ELF-1 (cell line): ENCODE data around the gene PRR4.

Experiments
- DNase-seq: peaks from one replicate; pipeline ENCODE4 v3.0.0-alpha.2; 2016; ENCODE audit warnings: low read depth, low spot score

Gene PRR4, protein sequence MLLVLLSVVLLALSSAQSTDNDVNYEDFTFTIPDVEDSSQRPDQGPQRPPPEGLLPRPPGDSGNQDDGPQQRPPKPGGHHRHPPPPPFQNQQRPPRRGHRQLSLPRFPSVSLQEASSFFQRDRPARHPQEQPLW

DNA sequence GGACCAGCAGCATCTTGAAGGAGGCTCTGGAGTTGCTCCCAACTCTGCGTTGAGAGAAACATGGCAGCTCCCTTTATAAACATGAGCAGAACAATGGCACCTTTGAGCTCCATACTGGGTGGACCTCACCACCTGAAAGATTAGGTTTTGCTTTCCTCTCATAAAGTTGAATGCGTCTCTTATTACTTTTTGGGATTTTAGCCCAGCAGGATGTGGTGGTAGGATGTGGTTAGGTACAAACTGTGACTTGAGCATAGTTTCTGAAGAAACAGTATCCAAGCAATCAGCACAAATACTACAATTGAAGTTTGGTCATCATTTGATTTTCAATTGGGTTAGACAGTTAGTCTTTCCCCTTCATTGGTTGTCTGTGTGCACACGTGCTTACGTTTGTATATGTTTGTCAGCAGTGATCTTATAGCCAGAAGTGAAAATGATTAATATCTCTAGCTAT lies at the start of gene PRR4:
TSS of gene PRR4 (minus strand) at position 51 of the 454 bp plus-strand sequence. CDS start at position 13, 38 bp downstream.
- DNase-seq = no peak

DNA sequence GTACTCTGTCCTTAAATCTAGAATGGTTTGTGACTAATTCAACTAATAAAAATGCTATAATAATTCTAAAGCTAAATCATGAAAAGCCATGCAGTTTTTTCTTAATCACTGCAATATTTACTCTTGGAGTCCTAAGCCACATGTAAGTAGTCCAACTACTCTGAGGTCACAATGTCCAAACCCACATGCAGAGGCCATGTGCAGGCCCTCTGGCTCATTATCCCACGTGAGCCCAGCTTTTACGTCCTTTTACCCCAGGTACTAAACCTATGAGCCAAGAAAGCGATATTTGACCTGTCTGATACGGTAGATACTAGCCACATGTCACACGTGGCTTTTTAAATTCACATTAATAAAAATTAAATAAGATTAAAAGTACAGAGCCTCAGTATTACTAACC lies 47.6 kb upstream of the PRR4 start:
- DNase-seq = no peak

DNA sequence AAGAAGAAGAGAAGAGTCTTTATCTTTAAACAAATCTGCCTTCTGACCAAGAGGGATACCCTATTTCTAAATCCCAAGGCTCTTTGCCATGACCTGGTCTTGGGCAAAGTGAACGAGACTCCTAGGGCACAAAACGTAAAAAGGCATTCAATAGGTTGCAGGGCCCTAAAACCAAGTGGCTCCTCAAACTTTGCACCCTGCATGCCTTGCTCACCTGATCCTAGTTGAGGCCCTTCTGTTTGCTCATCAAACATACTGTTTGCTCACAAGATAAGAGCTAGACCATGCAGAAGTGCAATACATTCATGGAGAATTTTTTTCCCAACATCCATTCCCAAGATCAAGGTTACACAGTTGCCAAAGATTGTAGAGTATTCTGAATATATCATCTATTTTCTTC lies 42.7 kb upstream of the PRR4 start:
- no peak for DNase-seq

DNA sequence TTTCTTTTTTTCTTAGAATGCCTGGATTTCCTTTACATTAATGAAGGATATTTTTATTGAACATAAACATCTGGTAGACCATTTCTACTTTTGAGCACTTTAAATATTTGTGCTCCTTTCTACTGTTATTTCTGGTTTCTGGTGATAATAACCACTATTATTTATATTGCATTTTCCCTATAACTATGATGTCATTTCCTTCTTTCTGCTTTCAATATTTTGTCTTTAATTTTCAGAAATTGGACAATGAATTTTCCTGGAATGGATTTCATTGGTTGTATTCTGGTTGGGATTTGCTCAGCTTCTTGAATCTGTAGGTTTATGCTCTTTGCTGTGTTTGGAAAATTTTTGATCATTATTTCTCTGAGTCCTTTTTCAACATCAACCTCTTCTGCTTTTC lies 40.0 kb upstream of the PRR4 start:
- DNase-seq = no peak

DNA sequence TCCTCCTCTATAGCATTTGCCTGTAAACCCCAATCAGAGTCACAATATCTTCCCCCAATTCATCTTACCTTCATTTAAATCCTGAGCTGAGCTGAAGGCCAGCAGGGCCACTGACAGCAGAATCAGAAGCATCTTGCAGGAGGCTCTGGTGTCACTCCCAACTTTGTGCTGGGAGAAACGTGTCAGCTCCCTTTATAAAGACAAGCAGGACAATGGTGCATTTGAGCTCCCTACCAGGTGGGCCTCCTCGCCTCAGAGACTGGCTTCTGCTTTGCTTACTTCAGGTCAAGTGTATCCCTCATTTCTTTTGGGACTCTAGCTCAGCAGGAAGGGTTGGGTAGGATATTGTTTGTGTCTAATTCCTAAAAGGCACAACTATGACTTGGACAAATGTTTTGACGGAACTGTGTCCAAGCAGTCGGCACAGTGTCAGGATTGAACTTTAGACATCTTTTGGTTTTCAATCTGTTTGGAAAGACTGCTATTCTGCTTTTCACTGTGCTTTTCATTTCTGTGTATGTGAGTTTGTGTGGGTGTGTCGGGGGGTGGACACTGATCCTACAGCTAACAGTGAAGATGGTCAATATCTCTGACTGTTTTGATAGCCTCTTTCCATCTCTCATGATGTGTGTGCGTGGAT lies 34.9 kb upstream of the PRR4 start, which contains the start of gene PRH1:
TSS of gene PRH1 (minus strand) at position 170 of the 640 bp plus-strand sequence. CDS start at position 132, 38 bp downstream.
- DNase-seq = no peak

DNA sequence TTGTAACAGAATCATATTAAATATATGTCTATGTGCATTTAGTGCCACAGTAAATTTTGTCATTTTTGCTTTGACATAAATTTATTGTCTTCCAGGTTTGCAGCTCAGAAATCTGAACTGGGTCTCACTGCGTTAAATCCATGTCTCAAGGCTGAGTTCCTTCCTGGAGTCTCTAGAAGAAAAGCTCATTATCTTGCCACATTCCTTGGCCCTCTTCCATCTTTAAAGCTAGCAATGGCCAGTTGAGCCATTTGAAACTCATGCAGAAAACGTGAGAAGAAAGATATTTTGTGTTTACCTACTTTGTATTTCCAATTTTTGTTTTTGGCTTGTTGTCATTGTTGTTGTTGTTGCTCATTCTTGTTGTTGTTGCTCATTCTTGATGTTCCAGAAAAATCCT lies 24.1 kb upstream of the PRR4 start:
- DNase-seq = no peak

DNA sequence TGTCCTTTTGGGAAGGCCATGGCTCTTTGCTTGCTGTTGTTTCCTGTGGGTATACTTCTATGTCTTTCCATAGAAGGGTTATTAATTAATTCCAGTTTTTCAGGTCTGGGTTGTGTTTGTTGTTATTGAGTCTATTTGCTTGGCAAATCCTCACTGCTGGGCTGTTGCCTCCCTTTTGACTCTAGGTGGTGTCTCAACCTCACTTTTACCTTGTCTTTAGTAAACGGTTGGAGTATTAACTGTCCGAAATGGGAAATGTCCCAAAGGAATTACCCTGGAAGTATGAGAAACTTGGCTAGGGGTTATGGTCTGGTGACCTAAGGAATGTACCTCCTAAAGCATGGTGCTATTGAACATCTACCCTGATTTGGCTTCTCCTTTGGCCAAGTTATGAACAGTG lies 18.1 kb upstream of the PRR4 start:
- no peak for DNase-seq

DNA sequence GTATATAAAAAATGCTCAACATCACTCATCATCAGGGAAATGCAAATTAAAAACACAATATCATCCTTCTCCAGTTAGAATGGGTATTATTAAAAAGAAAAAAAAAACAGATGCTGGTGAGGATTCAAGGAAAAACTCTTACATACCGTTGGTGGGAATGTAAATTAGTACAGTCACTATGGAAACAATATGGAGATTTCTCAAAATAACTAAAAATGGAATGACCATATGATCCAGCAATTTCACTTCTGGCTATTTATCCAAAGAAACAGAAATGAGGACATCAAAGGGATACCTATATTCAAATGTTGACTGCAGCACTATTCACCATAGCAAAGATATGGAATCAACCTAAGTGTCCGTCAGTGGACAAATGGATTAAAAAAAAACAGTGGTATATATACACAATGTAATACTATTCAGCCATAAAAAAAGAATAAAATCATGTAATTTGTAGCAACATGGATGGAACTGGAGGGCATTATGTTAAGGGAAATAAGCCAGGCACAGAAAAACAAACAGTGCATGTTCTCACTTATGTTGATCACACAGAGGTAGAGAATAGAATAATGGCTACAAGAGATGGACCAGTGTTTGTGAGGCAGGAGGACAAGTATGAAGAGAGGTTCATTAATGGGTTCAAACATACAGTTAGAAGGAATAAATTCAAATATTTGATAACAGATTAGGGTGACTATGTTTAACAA lies 14.4 kb upstream of the PRR4 start:
- DNase-seq = no peak

DNA sequence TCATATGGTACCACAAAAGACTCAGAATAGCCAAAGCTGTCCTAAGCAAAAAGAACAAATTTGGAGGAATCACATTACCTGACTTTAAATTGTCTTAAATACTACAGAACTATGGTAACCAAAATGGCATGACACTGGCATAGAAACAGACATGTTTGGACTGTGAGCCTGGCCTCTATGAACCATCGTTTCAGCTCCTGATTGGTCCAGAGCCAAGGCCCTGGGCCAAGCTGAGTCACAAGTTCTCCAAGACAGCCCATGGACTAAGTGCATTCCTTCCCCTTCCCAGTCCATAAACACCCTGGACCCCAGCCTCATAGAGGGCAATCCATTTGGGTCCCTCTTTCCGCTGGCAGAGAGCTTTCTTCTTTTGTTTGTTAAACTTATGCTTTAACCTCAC lies 12.1 kb upstream of the PRR4 start:
- no peak for DNase-seq

DNA sequence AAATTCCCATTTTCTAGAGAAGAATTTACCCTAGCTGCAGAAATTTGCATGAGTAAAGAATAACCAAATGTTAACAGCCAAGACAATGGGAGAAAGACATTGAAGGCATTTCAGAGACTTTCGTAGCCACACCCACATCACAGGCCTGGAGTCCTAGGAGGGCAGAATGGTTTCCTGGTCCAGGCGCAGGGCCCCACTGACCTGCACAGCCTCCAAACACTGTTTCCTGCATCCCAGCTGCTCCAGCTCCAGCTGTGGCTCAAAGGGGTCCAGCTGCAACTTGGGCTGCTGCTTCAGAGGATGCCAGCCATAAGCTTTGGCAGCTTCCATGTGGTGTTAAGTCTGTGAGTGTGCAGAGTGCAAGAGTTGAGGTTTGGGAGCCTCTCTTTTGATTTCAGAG lies 6.5 kb upstream of the PRR4 start:
- DNase-seq = no peak

DNA sequence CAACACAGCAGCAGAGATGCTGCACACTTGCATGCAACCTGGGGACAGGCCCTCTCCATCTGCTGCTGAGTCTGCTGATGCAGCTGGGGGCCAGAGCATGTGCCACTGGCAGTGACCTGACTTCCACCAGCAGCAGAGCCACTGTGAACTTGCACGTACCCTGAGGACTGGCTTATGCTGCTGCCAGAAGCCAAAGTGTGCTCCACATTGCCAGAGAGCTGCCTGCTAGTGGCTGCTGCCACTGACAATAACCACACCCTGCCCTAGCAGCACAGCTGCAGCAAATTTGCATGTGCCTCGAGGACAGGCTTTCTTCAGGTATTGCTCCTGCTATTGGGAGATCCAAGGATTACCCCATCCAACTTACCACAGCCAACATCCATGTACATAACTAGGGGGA lies 4.5 kb upstream of the PRR4 start:
- no peak for DNase-seq

DNA sequence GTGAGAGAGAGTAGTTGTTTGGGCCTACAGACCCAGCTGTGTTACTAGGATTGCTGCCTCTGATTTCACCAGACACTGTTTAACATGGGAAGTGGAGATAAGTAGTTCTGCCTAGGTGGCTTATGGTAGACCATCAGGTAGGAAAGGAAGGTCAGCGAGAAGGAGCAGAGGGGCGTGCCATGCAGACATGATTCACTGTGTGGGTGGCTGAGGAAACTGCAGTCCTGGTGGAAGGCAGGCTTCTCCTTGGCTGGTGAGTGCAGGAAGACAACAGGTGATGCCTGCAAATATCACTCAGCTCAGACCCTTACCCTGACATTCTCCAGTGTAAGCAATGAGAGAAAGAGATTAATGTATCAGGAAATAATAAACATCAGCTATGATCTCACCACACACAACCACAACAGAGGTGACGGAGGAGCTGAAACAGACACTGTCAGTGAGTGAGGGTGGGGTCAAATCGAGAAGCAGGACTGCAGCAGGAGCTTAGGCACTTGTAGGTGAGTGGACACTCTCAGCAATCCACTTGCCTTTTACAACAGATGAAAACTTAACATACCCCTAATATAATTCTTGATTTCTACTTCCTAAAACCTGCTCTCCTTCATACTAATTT lies 2.1 kb upstream of the PRR4 start:
- DNase-seq = no peak

DNA sequence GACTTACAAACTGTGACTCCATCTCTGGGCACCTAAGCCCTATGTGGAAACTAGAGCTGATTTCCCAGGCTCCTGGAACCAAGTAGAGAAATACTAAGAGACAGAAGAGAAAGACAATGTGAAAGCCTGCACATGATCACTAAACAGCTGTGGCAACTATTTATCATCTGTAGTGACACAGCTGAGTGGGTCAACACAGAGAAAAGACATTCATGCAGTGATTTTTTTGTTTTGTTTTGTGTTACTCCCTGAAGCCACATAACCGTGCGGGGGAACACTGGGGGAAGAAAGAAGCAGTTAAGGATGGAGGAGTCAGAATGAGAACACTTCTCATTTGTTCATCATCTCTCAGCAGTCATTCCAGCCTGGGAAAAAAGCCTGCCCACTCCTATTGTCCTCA lies 1.5 kb downstream of the PRR4 start:
- no peak for DNase-seq

DNA sequence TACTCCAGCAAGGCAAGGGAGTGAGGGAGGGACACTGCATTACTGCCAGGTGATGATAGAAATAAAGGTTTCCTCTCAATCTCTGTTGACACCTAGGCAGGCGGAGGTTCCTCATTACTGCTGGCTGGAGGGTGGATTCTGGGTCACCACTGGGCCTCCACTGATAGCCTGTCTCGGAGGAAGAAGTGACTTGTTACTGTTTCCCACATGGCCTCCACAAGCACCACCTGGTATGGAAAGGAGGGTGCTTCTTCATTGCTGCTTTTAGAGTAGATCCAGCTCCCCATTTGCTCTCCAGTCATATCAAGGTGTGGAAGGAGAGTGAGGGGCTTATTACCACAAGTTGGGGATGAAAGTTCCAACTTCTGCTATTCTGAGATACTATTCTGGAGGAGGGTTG lies 6.4 kb downstream of the PRR4 start:
- DNase-seq = no peak

DNA sequence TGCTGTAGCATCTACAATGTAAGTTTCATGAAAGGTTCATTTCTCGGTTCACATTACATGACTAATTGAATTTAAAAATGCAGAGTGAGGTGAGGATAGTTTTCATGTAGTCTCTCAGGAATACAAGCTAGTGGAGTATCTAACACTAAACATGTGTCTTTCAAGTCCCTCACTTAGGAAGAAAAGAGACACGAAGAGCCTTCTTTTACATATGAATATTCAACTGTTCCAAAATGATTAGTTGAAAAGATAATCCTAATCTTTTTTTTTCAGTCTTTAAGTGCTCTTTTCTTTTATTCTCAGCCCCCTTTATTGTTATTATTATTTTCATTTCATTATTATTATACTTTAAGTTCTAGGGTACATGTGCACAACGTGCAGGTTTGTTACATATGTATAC lies 10.8 kb downstream of the PRR4 start:
- no peak for DNase-seq

DNA sequence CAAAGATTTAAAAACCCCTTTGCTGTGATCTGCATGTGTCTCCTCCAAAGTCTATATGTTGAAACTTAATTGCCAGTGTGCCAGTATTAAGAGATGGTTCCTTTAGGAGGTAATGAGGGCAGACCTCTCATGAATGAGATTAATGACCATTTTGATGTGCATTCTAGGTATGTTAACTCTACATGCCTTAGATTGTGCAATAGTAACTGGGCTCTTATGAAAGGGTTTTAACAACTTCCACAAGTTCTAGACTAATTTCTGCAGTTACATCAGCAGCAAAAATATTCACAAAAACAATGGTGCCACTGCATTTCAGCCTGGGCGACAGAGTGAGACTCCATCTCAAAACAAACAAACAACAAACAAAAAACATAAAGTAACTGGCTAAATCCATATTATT lies 19.3 kb downstream of the PRR4 start:
- DNase-seq = no peak

DNA sequence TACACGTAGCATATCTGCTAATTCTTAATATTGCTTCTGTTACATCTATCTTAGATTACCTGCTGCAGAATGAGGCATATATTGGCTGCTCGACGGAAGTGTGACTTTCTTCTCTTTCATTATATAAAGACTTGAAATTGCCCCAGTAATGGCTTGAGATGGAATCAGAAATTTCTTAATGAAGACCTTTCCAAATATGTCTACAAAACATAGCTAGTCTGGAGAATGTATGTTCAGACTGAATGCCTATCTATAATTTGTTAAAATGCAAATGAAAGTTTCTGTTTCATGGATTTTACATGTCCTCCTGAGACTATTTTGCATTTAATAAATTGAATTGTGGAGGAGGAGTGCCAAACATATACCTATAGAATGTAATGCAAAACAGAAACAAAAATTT lies 23.0 kb downstream of the PRR4 start, which contains the start of gene TAS2R10:
TSS of gene TAS2R10 (minus strand) at position 101 of the 400 bp plus-strand sequence. CDS start at position 12, 89 bp downstream.
- no peak for DNase-seq

DNA sequence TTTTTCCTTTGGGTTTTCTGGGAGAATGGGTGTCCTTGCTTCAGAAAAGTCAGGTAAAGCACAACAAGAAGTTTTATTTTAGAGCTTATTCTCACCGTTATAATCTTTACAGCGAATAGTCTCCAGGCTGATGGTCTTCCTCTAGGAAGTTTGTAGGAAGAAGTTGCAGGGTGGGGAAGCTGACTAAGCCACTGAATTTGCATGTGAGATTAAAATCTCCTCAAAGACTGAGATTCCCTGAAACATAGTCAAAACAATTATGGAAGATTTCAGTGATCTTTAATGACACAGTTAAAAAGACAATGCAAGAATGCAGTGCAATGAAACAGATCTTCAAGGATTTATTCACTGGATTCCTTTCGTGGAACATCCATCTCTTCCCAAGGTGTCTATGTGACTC lies 24.3 kb downstream of the PRR4 start:
- DNase-seq = no peak

DNA sequence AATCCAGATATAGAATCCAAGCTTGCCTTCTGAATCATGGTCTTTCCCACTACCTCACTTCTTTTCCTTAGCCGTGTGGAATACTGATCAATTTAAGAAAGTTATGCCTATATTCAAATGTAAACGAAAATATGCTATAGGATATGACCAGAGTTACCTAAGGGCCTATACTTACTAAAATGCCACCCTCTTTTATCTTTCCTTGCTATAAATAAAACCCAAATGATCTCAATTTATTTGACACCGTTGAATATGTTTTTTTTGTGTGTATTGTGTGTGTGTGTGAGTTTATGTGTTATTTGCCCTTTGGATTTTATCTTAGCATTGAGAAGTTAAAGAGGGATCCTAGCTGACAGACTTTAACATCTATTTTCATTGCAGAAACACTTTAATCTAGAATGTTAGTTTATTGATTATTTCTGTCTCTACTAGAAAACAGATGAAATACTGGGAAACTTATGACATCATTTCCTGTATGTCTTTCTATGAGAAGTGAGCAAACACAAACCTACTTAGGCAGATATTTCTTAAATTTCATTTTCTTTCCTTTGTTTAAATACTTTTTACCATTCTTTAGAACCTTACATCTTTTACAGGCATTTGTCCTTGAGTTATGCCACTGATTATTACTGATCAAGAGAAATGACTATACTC lies 37.3 kb downstream of the PRR4 start:
- DNase-seq = no peak

DNA sequence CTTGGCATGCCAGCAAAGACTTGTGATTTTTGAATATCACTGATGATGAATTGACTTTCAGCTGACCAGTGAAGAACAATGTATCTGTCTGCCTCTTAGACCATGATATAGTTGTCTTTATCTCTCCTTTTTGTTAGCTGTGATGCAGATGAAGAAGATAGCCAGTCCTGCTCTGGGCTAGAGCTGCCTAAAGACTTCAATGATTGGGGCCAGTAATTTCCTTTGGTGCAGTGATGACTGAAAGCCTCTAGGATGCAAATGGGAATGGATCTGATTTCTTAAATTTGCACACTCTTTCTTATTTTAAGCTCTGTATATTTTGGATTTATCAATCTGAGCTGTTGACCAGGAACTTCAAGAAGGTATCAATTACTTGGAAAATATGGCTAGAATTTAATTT lies 39.2 kb downstream of the PRR4 start, which contains the start of gene TAS2R9:
TSS of gene TAS2R9 (minus strand) at position 101 of the 400 bp plus-strand sequence. CDS start at position 8, 93 bp downstream.
- DNase-seq = no peak

DNA sequence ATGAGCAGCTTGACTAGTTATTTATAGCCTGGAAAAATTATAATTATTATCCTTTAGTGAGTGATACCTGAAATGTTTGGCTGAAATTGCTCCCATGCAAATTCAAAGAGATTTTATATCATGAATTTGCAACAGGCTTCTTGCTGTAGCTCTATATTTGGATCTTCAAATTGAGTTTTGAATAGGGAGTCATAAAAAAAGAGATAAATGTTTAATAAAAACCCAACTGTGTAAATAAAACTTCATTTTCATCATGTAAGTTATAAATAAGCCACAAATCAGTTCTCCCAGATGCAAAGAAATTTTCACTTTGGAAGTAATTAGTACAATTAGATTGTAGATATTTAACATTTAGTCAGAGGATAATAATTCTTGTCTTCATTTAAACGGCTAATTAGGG lies 42.1 kb downstream of the PRR4 start, which contains the start of gene TAS2R8:
TSS of gene TAS2R8 (minus strand) at position 101 of the 400 bp plus-strand sequence. CDS start 306 bp downstream, outside the sequence.
- DNase-seq = no peak

DNA sequence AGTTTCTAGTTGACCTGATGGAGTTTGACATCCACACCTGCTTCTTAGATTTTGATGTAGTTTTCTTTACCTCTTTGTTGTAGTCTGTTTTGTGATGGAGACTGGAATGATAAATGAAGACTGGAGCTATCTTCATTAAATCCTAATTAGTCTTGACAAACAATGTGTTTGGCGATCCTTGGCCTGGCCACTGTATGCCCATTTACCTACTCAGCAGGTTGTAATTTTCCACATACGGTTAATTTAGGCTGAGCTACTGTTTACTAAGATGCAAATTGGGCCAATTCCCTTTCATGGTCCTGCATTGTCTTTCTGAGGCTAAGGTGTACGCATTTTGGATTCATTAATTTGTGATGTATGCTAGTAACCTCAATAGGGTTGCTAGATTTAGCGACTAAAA lies 46.7 kb downstream of the PRR4 start, which contains the start of gene TAS2R7:
TSS of gene TAS2R7 (minus strand) at position 41 of the 400 bp plus-strand sequence. CDS start 57 bp downstream, outside the sequence.
- no peak for DNase-seq
